ENCODE measurements around the gene GNAT1.

Gene GNAT1

GRCh38 chr3:50190936-50191660 is at the start of gene GNAT1:
Gene GNAT1, plus strand, starts transcription at chr3:50191610. Its CDS starts 116 bp downstream, at chr3:50191726.
- in situ Hi-C loops (cut with HindIII; ENCODE audit: low sequenced_read_pairs): loop anchor here (25.0 kb wide), 1 partner anchor 629 kb away; the partner anchor contains the start of gene BSN

- in situ Hi-C loops (cut with HindIII; ENCODE audit: low sequenced_read_pairs): no loop called here
Measured at GRCh38 chr3:50146316-50146901, 45.0 kb upstream of the GNAT1 start.

- in situ Hi-C loops (cut with HindIII; ENCODE audit: low sequenced_read_pairs): no loop called here
Measured at GRCh38 chr3:50147016-50147415, 44.4 kb upstream of the GNAT1 start.

GRCh38 chr3:50147447-50147846 is 44.0 kb upstream of the GNAT1 start:
- in situ Hi-C loops (cut with HindIII; ENCODE audit: low sequenced_read_pairs): no loop called here

GRCh38 chr3:50147861-50148260 is 43.5 kb upstream of the GNAT1 start:
- in situ Hi-C loops (cut with HindIII; ENCODE audit: low sequenced_read_pairs): no loop called here

GRCh38 chr3:50150404-50150750 is 41.0 kb upstream of the GNAT1 start:
- in situ Hi-C loops (cut with HindIII; ENCODE audit: low sequenced_read_pairs): no loop called here

- in situ Hi-C loops (cut with HindIII; ENCODE audit: low sequenced_read_pairs): no loop called here
Measured at GRCh38 chr3:50150863-50151686, 40.3 kb upstream of the GNAT1 start.

GRCh38 chr3:50151728-50152127 is 39.7 kb upstream of the GNAT1 start:
- in situ Hi-C loops (cut with HindIII; ENCODE audit: low sequenced_read_pairs): no loop called here

GRCh38 chr3:50153782-50154475 is 37.5 kb upstream of the GNAT1 start:
- in situ Hi-C loops (cut with HindIII; ENCODE audit: low sequenced_read_pairs): no loop called here

- in situ Hi-C loops (cut with HindIII; ENCODE audit: low sequenced_read_pairs): no loop called here
Measured at GRCh38 chr3:50154476-50154839, 37.0 kb upstream of the GNAT1 start.

GRCh38 chr3:50154840-50155490 is 36.4 kb upstream of the GNAT1 start, which contains the start of gene SEMA3F:
Gene SEMA3F, plus strand, starts transcription at chr3:50155324. Its CDS starts 4,299 bp downstream, at chr3:50159623.
- in situ Hi-C loops (cut with HindIII; ENCODE audit: low sequenced_read_pairs): no loop called here

- in situ Hi-C loops (cut with HindIII; ENCODE audit: low sequenced_read_pairs): no loop called here
Measured at GRCh38 chr3:50155491-50155878, 35.9 kb upstream of the GNAT1 start.

GRCh38 chr3:50155891-50156290 is 35.5 kb upstream of the GNAT1 start:
- in situ Hi-C loops (cut with HindIII; ENCODE audit: low sequenced_read_pairs): no loop called here

GRCh38 chr3:50156549-50157493 is 34.6 kb upstream of the GNAT1 start:
- in situ Hi-C loops (cut with HindIII; ENCODE audit: low sequenced_read_pairs): no loop called here

- in situ Hi-C loops (cut with HindIII; ENCODE audit: low sequenced_read_pairs): no loop called here
Measured at GRCh38 chr3:50157827-50158529, 33.4 kb upstream of the GNAT1 start.

GRCh38 chr3:50158530-50159146 is 32.8 kb upstream of the GNAT1 start:
- in situ Hi-C loops (cut with HindIII; ENCODE audit: low sequenced_read_pairs): no loop called here

- in situ Hi-C loops (cut with HindIII; ENCODE audit: low sequenced_read_pairs): no loop called here
Measured at GRCh38 chr3:50160561-50160983, 30.8 kb upstream of the GNAT1 start.

GRCh38 chr3:50161320-50161719 is 30.1 kb upstream of the GNAT1 start:
- in situ Hi-C loops (cut with HindIII; ENCODE audit: low sequenced_read_pairs): no loop called here

All from DLD1 (cell line).